ENCODE data around the gene OXT.
A peak's percentile ranks its signal among the peaks of the same experiment; 100 is the strongest.

OXT gene

GRCh38 chr20:3115190-3116107 is 44.0 kb downstream of the OXT start:
- DNase-seq = peak; percentile 84

- no peak for DNase-seq
Observed at GRCh38 chr20:3116341-3116740, 44.9 kb downstream of the OXT start.

- DNase-seq = peak; percentile 87
Observed at GRCh38 chr20:3117839-3118379, 46.5 kb downstream of the OXT start.

GRCh38 chr20:3119044-3119443 is 47.6 kb downstream of the OXT start:
- DNase-seq = no peak

- DNase-seq = no peak
Observed at GRCh38 chr20:3121271-3121911, 50.0 kb downstream of the OXT start.

Data from OCI-M1 (cell line).